ENCODE measurements around the gene CDH1.
A peak's percentile ranks its signal among the peaks of the same experiment; 100 is the strongest.
"Not testable (repeated sequence)": the region's sequence is repeated elsewhere in the genome, so short reads cannot be mapped to it uniquely, and the experiment has no call there.

Gene CDH1

DNA sequence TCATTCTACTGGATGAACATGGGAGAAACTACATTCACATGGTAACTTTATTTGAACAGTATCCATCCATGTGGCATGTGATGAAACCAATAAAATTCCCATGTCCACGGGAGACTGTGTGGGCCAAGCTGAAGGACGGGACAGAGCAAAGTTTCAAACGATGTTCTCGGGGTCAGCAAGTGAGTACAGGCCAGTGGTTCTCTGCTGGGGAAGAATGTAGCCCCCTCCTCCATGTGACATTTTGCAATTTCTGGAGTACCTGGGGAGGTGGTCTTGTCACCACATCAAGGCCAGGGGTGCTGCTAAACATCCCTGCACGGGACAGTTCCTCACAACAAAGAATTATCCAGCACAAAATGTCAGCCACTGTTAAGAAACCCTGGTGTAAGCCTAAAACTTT is 98.9 kb downstream of the CDH1 start:
- Histone ChIP-seq H3K4me2 (ENCODE audit: low read depth, low read length, poor library complexity, severe bottlenecking) (no peak overlapping the region), H2AFZ (ENCODE audit: low read length) (no peak overlapping the region), H3K4me1 (ENCODE audit: insufficient read depth, low read length, poor library complexity, severe bottlenecking) (no peaks in the 10 kb centered on the region), H4K20me1 (ENCODE audit: insufficient read depth, low read length, poor library complexity, severe bottlenecking) (no peaks in the 10 kb centered on the region), H3K79me2 (ENCODE audit: insufficient read depth, low read length) (no peaks in the 10 kb centered on the region), H3K36me3 (ENCODE audit: insufficient read depth, low read length) (no peaks in the 10 kb centered on the region), H3K27me3 (ENCODE audit: insufficient read depth, low read length, poor library complexity, severe bottlenecking) (no peaks in the 10 kb centered on the region), H3K9ac (ENCODE audit: low read depth, low read length, poor library complexity, severe bottlenecking) (no peak overlapping the region), H3K4me3 (ENCODE audit: low read length, poor library complexity, severe bottlenecking) (no peak overlapping the region), H3F3A (ENCODE audit: low read depth) (no peaks in the 10 kb centered on the region), H3K9me2 (replicated peaks; ENCODE audit: low read depth, low read length) (no peaks in the 10 kb centered on the region), H3K9me3 (ENCODE audit: insufficient read depth, low read depth, low read length) (no peaks in the 10 kb centered on the region)
- TF ChIP-seq EZH2phosphoT487 (IDR thresholded peaks at IDR 0.05; ENCODE audit: borderline replicate concordance) = no peak
- TF ChIP-seq, protein P1, sequence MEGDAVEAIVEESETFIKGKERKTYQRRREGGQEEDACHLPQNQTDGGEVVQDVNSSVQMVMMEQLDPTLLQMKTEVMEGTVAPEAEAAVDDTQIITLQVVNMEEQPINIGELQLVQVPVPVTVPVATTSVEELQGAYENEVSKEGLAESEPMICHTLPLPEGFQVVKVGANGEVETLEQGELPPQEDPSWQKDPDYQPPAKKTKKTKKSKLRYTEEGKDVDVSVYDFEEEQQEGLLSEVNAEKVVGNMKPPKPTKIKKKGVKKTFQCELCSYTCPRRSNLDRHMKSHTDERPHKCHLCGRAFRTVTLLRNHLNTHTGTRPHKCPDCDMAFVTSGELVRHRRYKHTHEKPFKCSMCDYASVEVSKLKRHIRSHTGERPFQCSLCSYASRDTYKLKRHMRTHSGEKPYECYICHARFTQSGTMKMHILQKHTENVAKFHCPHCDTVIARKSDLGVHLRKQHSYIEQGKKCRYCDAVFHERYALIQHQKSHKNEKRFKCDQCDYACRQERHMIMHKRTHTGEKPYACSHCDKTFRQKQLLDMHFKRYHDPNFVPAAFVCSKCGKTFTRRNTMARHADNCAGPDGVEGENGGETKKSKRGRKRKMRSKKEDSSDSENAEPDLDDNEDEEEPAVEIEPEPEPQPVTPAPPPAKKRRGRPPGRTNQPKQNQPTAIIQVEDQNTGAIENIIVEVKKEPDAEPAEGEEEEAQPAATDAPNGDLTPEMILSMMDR (conservative IDR thresholded peaks at IDR 0.05; ENCODE audit: low read length) = no peak

- Histone ChIP-seq H3F3A (ENCODE audit: low read depth) (no peaks in the 10 kb centered on the region), H2AFZ (ENCODE audit: low read length) (no peak overlapping the region), H3K79me2 (ENCODE audit: insufficient read depth, low read length) (no peaks in the 10 kb centered on the region), H4K20me1 (ENCODE audit: insufficient read depth, low read length, poor library complexity, severe bottlenecking) (no peaks in the 10 kb centered on the region), H3K27me3 (ENCODE audit: insufficient read depth, low read length, poor library complexity, severe bottlenecking) (no peaks in the 10 kb centered on the region), H3K9ac (ENCODE audit: low read depth, low read length, poor library complexity, severe bottlenecking) (no peak overlapping the region), H3K4me3 (ENCODE audit: low read length, poor library complexity, severe bottlenecking) (no peak overlapping the region), H3K4me1 (ENCODE audit: insufficient read depth, low read length, poor library complexity, severe bottlenecking) (peaks cover 6% of the 10 kb centered on the region), H3K9me3 (ENCODE audit: insufficient read depth, low read depth, low read length) (no peaks in the 10 kb centered on the region), H3K36me3 (ENCODE audit: insufficient read depth, low read length) (no peaks in the 10 kb centered on the region), H3K4me2 (ENCODE audit: low read depth, low read length, poor library complexity, severe bottlenecking) (no peak overlapping the region), H3K9me2 (replicated peaks; ENCODE audit: low read depth, low read length) (no peaks in the 10 kb centered on the region)
- no peak for TF ChIP-seq EZH2phosphoT487 (IDR thresholded peaks at IDR 0.05; ENCODE audit: borderline replicate concordance)
- TF ChIP-seq, protein P1 (conservative IDR thresholded peaks at IDR 0.05; ENCODE audit: low read length) = no peak
Measured at GRCh38 chr16:68839831-68840230, 102.7 kb downstream of the CDH1 start.

DNA sequence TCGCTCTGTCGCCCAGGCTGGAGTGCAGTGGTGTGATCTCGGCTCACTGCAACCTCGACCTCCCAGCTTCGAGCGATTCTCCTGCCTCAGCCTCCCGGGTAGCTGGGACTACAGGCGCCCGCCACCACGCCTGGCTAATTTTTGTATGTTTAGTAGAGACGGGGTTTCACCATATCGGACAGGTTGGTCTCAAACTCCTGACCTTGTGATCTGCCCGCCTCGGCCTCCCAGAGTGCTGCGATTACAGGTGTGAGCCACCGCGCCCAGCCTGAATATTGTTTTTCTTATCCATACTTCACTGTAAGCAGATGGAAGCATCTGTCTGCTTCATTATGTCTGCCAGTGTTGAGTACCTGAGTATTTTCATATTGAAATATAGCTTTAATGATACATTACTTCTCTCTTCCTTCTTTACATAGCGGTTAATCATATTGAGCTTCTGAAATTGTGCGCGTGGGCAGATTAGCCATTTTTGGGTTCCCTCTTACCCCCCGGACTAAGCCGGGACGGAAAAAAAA is 105.9 kb downstream of the CDH1 start:
- Histone ChIP-seq H3K9ac (ENCODE audit: low read depth, low read length, poor library complexity, severe bottlenecking) (peak overlapping the region; percentile 77), H3K4me2 (ENCODE audit: low read depth, low read length, poor library complexity, severe bottlenecking) (peak overlapping the region; percentile 76), H2AFZ (ENCODE audit: low read length) (peak overlapping the region; percentile 92), H3K4me3 (ENCODE audit: low read length, poor library complexity, severe bottlenecking) (peak overlapping the region; percentile 77)
- not testable (repeated sequence) for H3K9me2 ChIP-seq (replicated peaks; ENCODE audit: low read depth, low read length); H3K79me2 ChIP-seq (ENCODE audit: insufficient read depth, low read length); H3K36me3 ChIP-seq (ENCODE audit: insufficient read depth, low read length); H4K20me1 ChIP-seq (ENCODE audit: insufficient read depth, low read length, poor library complexity, severe bottlenecking); H3F3A ChIP-seq (ENCODE audit: low read depth); H3K9me3 ChIP-seq (ENCODE audit: insufficient read depth, low read depth, low read length); H3K4me1 ChIP-seq (ENCODE audit: insufficient read depth, low read length, poor library complexity, severe bottlenecking); H3K27me3 ChIP-seq (ENCODE audit: insufficient read depth, low read length, poor library complexity, severe bottlenecking)

GRCh38 chr16:68843482-68844210 is 106.6 kb downstream of the CDH1 start, which contains the start of gene TANGO6:
Gene TANGO6 (plus strand): TSS chr16:68843531. CDS start chr16:68843618, 87 bp downstream.
- no peaks in the 10 kb centered on the region for H4K20me1 ChIP-seq (ENCODE audit: insufficient read depth, low read length, poor library complexity, severe bottlenecking)
- H3K79me2 ChIP-seq (ENCODE audit: insufficient read depth, low read length) = no peaks in the 10 kb centered on the region
- H3K36me3 ChIP-seq (ENCODE audit: insufficient read depth, low read length) = no peaks in the 10 kb centered on the region
- H2AFZ ChIP-seq (ENCODE audit: low read length) = peak within 1 kb of the TSS; percentile 92
- no peaks in the 10 kb centered on the region for H3K9me3 ChIP-seq (ENCODE audit: insufficient read depth, low read depth, low read length)
- H3K4me2 ChIP-seq (ENCODE audit: low read depth, low read length, poor library complexity, severe bottlenecking) = peak within 1 kb of the TSS; percentile 76
- peaks cover 6% of the 10 kb centered on the region for H3K4me1 ChIP-seq (ENCODE audit: insufficient read depth, low read length, poor library complexity, severe bottlenecking)
- H3K27me3 ChIP-seq (ENCODE audit: insufficient read depth, low read length, poor library complexity, severe bottlenecking) = peaks cover 4% of the 10 kb centered on the region
- no peaks in the 10 kb centered on the region for H3K9me2 ChIP-seq (replicated peaks; ENCODE audit: low read depth, low read length)
- TF ChIP-seq EZH2phosphoT487 (IDR thresholded peaks at IDR 0.05; ENCODE audit: borderline replicate concordance) = no peak
- TF ChIP-seq, protein P1 (conservative IDR thresholded peaks at IDR 0.05; ENCODE audit: low read length) = peak; percentile 61
- peak within 1 kb of the TSS; percentile 77 for H3K4me3 ChIP-seq (ENCODE audit: low read length, poor library complexity, severe bottlenecking)
- H3F3A ChIP-seq (ENCODE audit: low read depth) = no peaks in the 10 kb centered on the region
- H3K9ac ChIP-seq (ENCODE audit: low read depth, low read length, poor library complexity, severe bottlenecking) = peak within 1 kb of the TSS; percentile 77

All from Loucy (cell line).